GM21423 (cell line): Measurements from ENCODE around the gene PFKL.

Experiments
- ATAC-seq: cut with Tn5 transposase; IDR thresholded peaks from one replicate; pipeline ENCODE4 v1.9.1; 2021; ENCODE audit warnings: mild to moderate bottlenecking, moderate library complexity; ENCODE audit not compliant: unreplicated experiment

PFKL gene

GRCh38 chr21:44374601-44375280, 74.9 kb downstream of the PFKL start:
- ATAC-seq, result no peak

GRCh38 chr21:44375281-44375651, 75.4 kb downstream of the PFKL start:
- no peak for ATAC-seq

GRCh38 chr21:44375761-44376241, 75.9 kb downstream of the PFKL start:
- ATAC-seq, result no peak

GRCh38 chr21:44376606-44377005, 76.8 kb downstream of the PFKL start:
- no peak for ATAC-seq
